Tibial nerve (tissue), 4 donors: ENCODE data around the gene CNNM4.

Source experiments
- EP300 ChIP-seq, 2 donors: sonication (generic); formaldehyde crosslinking; IDR thresholded peaks; one replicate each; pipeline ENCODE4 v1.6.1; 2017; ENCODE audit warnings: antibody characterized with exemption in 2 of 2, mild to moderate bottlenecking in 1 of 2
- POLR2A ChIP-seq, 2 donors: fragments of 450-650 bp; IDR thresholded peaks; one replicate each; pipeline ENCODE4 v1.6.1; 2017; ENCODE audit warnings: antibody characterized with exemption in 2 of 2, mild to moderate bottlenecking in 2 of 2, moderate library complexity in 2 of 2
- TF ChIP-seq, protein P1 (sequence below), 5 experiments: fragments of 200-600 bp in 3 of 5; fragments of 450-650 bp in 2 of 5; sonication (generic) in 3 of 5; IDR thresholded peaks; one replicate each; pipeline ENCODE4 v1.5.1; 2016 to 2019; ENCODE audit warnings: antibody characterized with exemption in 5 of 5, mild to moderate bottlenecking in 3 of 5, moderate library complexity in 2 of 5

GRCh38 chr2:96831679-96832078, 71.0 kb downstream of the CNNM4 start:
- TF ChIP-seq, protein P1, sequence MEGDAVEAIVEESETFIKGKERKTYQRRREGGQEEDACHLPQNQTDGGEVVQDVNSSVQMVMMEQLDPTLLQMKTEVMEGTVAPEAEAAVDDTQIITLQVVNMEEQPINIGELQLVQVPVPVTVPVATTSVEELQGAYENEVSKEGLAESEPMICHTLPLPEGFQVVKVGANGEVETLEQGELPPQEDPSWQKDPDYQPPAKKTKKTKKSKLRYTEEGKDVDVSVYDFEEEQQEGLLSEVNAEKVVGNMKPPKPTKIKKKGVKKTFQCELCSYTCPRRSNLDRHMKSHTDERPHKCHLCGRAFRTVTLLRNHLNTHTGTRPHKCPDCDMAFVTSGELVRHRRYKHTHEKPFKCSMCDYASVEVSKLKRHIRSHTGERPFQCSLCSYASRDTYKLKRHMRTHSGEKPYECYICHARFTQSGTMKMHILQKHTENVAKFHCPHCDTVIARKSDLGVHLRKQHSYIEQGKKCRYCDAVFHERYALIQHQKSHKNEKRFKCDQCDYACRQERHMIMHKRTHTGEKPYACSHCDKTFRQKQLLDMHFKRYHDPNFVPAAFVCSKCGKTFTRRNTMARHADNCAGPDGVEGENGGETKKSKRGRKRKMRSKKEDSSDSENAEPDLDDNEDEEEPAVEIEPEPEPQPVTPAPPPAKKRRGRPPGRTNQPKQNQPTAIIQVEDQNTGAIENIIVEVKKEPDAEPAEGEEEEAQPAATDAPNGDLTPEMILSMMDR (IDR thresholded peaks at IDR 0.05), result no peak
- no peak for TF ChIP-seq POLR2A (IDR thresholded peaks at IDR 0.05)
- TF ChIP-seq EP300 (IDR thresholded peaks at IDR 0.05), result no peak
